ENCODE measurements around the gene PTPN23. TPM values are rescaled to one million over a fixed set of nuclear protein-coding genes. Genes with fewer than 3 reads are reported as not detected.
A peak's percentile ranks its signal among the peaks of the same experiment; 100 is the strongest.

The PTPN23 gene
- total RNA-seq, 6 experiments from 2014 or later = 43.1 to 50.0 (median 48.6) TPM

- TF ChIP-seq, protein P1, sequence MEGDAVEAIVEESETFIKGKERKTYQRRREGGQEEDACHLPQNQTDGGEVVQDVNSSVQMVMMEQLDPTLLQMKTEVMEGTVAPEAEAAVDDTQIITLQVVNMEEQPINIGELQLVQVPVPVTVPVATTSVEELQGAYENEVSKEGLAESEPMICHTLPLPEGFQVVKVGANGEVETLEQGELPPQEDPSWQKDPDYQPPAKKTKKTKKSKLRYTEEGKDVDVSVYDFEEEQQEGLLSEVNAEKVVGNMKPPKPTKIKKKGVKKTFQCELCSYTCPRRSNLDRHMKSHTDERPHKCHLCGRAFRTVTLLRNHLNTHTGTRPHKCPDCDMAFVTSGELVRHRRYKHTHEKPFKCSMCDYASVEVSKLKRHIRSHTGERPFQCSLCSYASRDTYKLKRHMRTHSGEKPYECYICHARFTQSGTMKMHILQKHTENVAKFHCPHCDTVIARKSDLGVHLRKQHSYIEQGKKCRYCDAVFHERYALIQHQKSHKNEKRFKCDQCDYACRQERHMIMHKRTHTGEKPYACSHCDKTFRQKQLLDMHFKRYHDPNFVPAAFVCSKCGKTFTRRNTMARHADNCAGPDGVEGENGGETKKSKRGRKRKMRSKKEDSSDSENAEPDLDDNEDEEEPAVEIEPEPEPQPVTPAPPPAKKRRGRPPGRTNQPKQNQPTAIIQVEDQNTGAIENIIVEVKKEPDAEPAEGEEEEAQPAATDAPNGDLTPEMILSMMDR (IDR thresholded peaks at IDR 0.05) = peak; percentile 80
- no peaks in the 10 kb centered on the region for H3K9me3 Mint-ChIP-seq
- peaks cover 3% of the 10 kb centered on the region for H3K27me3 Mint-ChIP-seq (ENCODE audit: insufficient read depth)
- peak; percentile 16 for DNase-seq
- no peaks in the 10 kb centered on the region for H3K36me3 Mint-ChIP-seq (ENCODE audit: low read depth)
- H3K4me1 Mint-ChIP-seq (ENCODE audit: low read depth) = peaks cover 8% of the 10 kb centered on the region; the same call in 1 of the 2 replicates
- H3K4me3 Mint-ChIP-seq = no peak overlapping the region
- no peak overlapping the region for H3K27ac Mint-ChIP-seq
Observed at GRCh38 chr3:47370887-47371697, 9.7 kb upstream of the PTPN23 start.

GRCh38 chr3:47374587-47374986 lies 6.2 kb upstream of the PTPN23 start:
- no peaks in the 10 kb centered on the region for H3K9me3 Mint-ChIP-seq
- peaks cover 7% of the 10 kb centered on the region for H3K36me3 Mint-ChIP-seq (ENCODE audit: low read depth)
- no peak overlapping the region for H3K27ac Mint-ChIP-seq
- H3K27me3 Mint-ChIP-seq (ENCODE audit: insufficient read depth) = peaks cover 3% of the 10 kb centered on the region
- no peak overlapping the region for H3K4me3 Mint-ChIP-seq
- H3K4me1 Mint-ChIP-seq (ENCODE audit: low read depth) = peaks cover 7% of the 10 kb centered on the region
- DNase-seq = no peak
- TF ChIP-seq, protein P1 (IDR thresholded peaks at IDR 0.05) = no peak

DNA sequence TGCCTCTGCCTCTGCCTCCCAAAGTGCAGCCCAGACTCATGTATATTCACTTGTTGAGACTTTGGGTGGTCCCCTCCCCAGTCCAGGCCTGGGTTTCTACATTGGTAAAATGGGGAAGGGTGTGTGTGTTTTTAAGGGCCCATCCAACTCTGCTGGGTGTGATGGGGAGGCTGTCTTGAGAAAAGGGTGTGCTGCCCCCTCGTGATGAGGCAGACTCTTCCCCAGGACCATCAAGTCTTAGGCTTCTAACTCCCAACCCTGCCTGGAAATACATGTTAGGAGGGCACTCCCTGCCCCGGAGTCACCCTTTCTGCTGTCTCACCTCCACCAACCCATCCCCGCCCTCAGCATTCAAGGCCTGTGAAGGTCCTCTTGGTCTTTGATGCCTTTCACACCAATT lies 4.4 kb upstream of the PTPN23 start:
- Mint-ChIP-seq H3K4me3 (no peak overlapping the region), H3K9me3 (no peaks in the 10 kb centered on the region), H3K27ac (no peak overlapping the region), H3K36me3 (ENCODE audit: low read depth) (peaks cover 20% of the 10 kb centered on the region), H3K4me1 (ENCODE audit: low read depth) (peaks cover 18% of the 10 kb centered on the region), H3K27me3 (ENCODE audit: insufficient read depth) (peaks cover 9% of the 10 kb centered on the region)
- TF ChIP-seq, protein P1 (IDR thresholded peaks at IDR 0.05) = no peak; the same call in 1 of the 2 replicates
- no peak for DNase-seq

DNA sequence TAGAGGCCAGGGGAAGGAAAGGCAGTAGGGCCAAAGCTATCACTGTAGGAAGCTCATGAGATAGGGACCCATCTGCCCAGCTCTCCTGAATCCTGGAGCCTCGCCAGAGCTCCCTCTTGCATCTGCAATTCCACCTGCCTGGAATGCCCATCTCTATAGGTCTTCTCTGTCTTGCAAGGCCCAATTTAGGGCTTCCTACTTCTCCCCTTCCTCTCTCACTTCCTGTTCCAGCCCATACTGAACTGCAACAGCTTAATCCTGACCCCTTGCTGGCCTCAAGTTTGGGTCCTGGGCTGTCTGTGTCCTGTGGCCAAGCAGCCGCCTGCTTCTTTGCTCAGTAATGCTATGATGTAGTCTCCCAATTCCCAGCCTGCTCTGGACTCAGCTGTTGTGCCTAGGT lies 3.6 kb upstream of the PTPN23 start:
- Mint-ChIP-seq H3K27me3 (ENCODE audit: insufficient read depth) (peaks cover 9% of the 10 kb centered on the region), H3K9me3 (no peaks in the 10 kb centered on the region), H3K36me3 (ENCODE audit: low read depth) (peaks cover 25% of the 10 kb centered on the region), H3K4me3 (no peak overlapping the region), H3K4me1 (ENCODE audit: low read depth) (peaks cover 26% of the 10 kb centered on the region), H3K27ac (no peak overlapping the region; the same call in 1 of the 2 replicates)
- TF ChIP-seq, protein P1 (IDR thresholded peaks at IDR 0.05) = no peak
- DNase-seq = no peak

- no peak for DNase-seq
- Mint-ChIP-seq H3K27me3 (ENCODE audit: insufficient read depth) (peaks cover 9% of the 10 kb centered on the region), H3K36me3 (ENCODE audit: low read depth) (peaks cover 35% of the 10 kb centered on the region), H3K4me1 (ENCODE audit: low read depth) (peaks cover 39% of the 10 kb centered on the region), H3K9me3 (no peaks in the 10 kb centered on the region), H3K4me3 (no peak overlapping the region; the same call in 1 of the 2 replicates), H3K27ac (no peak overlapping the region)
- TF ChIP-seq, protein P1 (IDR thresholded peaks at IDR 0.05) = no peak
Observed at GRCh38 chr3:47378869-47379268, 2.0 kb upstream of the PTPN23 start.

Measured in HFFc6 (cell line).